ENCODE measurements around the gene TAS1R3.

Gene TAS1R3

DNA sequence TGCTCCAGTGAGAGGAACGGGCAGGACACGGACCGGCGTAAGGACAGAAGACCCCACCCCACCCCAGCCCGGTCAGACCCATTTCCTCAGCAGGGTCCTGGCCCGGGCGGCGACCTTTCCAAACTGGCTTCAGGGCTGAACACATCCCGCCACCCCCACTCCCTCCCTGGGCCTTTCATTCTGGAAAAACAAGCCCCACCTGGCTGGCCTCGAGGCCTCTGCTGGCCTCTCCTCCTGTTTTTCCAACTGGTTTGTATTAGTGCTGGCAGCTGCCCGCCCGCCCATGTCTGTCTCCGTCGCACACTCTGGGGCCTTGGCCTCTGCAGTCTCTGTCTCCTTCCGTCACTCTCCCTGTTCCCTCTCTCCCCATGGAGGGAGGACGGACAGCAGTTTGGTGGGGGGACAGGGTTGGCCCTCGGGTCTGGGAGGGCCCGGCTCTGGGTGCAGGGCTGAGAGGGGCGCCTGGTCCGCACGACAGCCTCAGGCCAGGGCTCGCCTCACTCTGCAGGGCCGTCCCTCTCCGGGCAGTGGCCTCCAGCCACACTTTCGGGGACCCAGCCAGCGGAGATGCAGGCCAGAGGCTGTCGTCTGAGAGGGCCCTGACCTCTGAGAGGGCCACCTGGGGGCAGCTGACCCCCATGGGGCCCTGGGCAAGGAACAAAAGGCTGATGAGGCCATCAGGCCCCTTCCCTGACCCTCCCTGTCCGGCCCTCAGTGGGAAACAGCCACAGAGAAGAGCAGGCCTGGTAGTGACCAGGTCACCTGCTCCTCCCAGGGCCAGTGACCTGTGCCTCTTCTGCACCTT is 28.8 kb downstream of the TAS1R3 start:
- Histone ChIP-seq H3K79me1 (ENCODE audit: low read length) (no peaks in the 10 kb centered on the region), H3K4ac (ENCODE audit: low read depth, low read length) (no peak overlapping the region), H3K79me2 (ENCODE audit: control insufficient read depth, insufficient read depth, low read length) (no peaks in the 10 kb centered on the region), H3K4me2 (ENCODE audit: low read length) (no peak overlapping the region), H3K27me3 (ENCODE audit: insufficient read depth, low read length, poor library complexity) (peaks cover under 1% of the 10 kb centered on the region), H3K56ac (ENCODE audit: low read length) (peak overlapping the region; percentile 60), H3K36me3 (ENCODE audit: control insufficient read depth, insufficient read depth, low read length) (no peaks in the 10 kb centered on the region), H3K9ac (ENCODE audit: low read length) (no peak overlapping the region), H3K4me3 (ENCODE audit: low read length) (no peak overlapping the region), H3K18ac (ENCODE audit: low read length) (no peak overlapping the region), H4K8ac (ENCODE audit: low read depth, low read length) (no peak overlapping the region), H4K5ac (ENCODE audit: low read length) (no peak overlapping the region), H2BK120ac (ENCODE audit: low read depth, low read length) (no peak overlapping the region), H2BK15ac (replicated peaks; ENCODE audit: low read depth) (no peak overlapping the region), H3K4me1 (ENCODE audit: control insufficient read depth, low read depth, low read length) (peaks cover 3% of the 10 kb centered on the region), H3K27ac (ENCODE audit: low read depth, low read length) (peak overlapping the region; percentile 34), H3K23ac (ENCODE audit: low read length) (no peak overlapping the region), H2BK5ac (ENCODE audit: low read length) (no peak overlapping the region), H2AK5ac (ENCODE audit: low read length) (no peak overlapping the region)
- no peak for DNase-seq
- no CpG with 5 or more reads among the region's 28 CpGs for WGBS (ENCODE audit: extremely low coverage, insufficient coverage, low lambda C conversion rate)

DNA sequence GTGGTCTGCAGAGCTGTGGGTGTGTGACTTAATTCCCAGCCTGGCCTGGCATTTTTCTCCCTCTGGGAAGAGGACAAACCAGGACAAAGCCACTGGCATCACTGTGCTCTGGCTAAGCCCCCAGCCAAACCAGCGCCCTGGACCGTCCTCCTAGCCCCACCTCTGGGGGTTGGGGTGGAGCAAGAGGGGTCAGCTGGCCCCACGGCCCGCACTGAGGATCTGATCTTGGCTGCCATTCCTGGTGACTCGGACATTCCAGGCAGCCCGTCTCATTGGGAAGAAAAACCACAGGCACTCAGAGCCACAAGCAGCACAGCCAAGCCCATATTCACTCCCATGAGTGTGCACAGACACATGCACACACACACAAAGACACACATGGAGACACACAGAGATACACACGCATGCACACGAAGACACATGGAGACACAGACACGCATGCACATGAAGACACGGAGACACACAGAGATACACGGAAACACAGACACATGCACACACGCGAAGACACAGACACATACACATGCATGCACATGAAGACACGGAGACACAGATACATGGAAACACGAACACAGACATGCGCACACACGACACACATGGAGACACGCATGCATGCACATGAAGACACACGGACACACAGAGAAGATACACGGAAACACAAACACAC is 29.6 kb downstream of the TAS1R3 start:
- no CpG with 5 or more reads among the region's 20 CpGs for WGBS (ENCODE audit: extremely low coverage, insufficient coverage, low lambda C conversion rate)
- peak; percentile 90 for DNase-seq
- no peaks in the 10 kb centered on the region for H3K36me3 ChIP-seq (ENCODE audit: control insufficient read depth, insufficient read depth, low read length)

DNA sequence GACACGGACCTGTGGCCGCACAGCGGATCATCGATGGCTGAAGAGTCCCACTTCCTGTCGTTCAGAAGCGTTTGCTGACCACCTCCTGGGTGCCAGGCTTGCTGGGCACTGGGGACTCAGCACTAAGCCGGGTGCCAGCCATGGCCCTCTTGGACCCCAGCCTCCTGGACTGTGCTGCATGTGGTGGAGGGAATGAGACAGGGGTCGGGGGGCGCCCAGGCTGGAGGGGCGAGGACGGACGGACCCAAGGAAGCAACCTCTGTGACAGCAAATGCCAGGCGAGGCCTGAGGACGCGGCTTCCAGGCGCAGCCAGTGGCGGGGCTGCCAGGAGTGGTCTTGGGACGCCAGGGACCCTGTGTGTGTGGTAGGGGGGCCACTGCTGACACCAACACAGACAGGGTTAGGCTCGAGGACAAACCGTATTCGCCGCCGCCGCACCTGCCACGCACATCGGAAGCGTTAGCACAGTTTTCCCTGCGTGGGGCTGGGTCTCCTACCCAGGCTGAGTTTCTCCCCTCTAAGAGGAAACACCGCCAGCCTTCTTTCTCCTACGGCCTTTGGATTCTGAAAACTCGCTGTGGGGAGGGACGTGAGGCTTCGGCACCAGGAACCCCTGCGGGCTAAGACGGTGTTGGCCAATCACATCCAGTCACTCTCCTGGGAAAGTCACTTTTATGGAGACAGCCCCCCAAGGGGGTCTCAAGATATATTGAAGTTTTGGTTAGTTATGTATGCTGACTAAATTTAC is 30.3 kb downstream of the TAS1R3 start:
- peaks cover 3% of the 10 kb centered on the region for H3K4me1 ChIP-seq (ENCODE audit: control insufficient read depth, low read depth, low read length)
- no peaks in the 10 kb centered on the region for H3K27me3 ChIP-seq (ENCODE audit: insufficient read depth, low read length, poor library complexity)
- H3K4me3 ChIP-seq (ENCODE audit: low read length) = no peak overlapping the region
- H3K4ac ChIP-seq (ENCODE audit: low read depth, low read length) = no peak overlapping the region
- H2BK5ac ChIP-seq (ENCODE audit: low read length) = no peak overlapping the region
- no peak overlapping the region for H3K56ac ChIP-seq (ENCODE audit: low read length)
- H3K36me3 ChIP-seq (ENCODE audit: control insufficient read depth, insufficient read depth, low read length) = no peaks in the 10 kb centered on the region
- H3K4me2 ChIP-seq (ENCODE audit: low read length) = no peak overlapping the region
- no peak overlapping the region for H2AK5ac ChIP-seq (ENCODE audit: low read length)
- no peak overlapping the region for H4K8ac ChIP-seq (ENCODE audit: low read depth, low read length)
- no peak overlapping the region for H3K9ac ChIP-seq (ENCODE audit: low read length)
- WGBS (ENCODE audit: extremely low coverage, insufficient coverage, low lambda C conversion rate) = no CpG with 5 or more reads among the region's 35 CpGs
- no peak overlapping the region for H3K18ac ChIP-seq (ENCODE audit: low read length)
- no peaks in the 10 kb centered on the region for H3K79me1 ChIP-seq (ENCODE audit: low read length)
- H2BK120ac ChIP-seq (ENCODE audit: low read depth, low read length) = no peak overlapping the region
- no peak overlapping the region for H2BK15ac ChIP-seq (replicated peaks; ENCODE audit: low read depth)
- no peak overlapping the region for H3K27ac ChIP-seq (ENCODE audit: low read depth, low read length)
- H3K79me2 ChIP-seq (ENCODE audit: control insufficient read depth, insufficient read depth, low read length) = no peaks in the 10 kb centered on the region
- no peak overlapping the region for H4K5ac ChIP-seq (ENCODE audit: low read length)
- DNase-seq = no peak
- H3K23ac ChIP-seq (ENCODE audit: low read length) = no peak overlapping the region

More for the DNA sequence above, 29.6 kb downstream of the TAS1R3 start:
- Histone ChIP-seq H3K4me3 (ENCODE audit: low read length) (no peak overlapping the region), H3K27me3 (ENCODE audit: insufficient read depth, low read length, poor library complexity) (no peaks in the 10 kb centered on the region), H3K79me1 (ENCODE audit: low read length) (no peaks in the 10 kb centered on the region), H2BK5ac (ENCODE audit: low read length) (no peak overlapping the region), H3K18ac (ENCODE audit: low read length) (no peak overlapping the region), H2AK5ac (ENCODE audit: low read length) (peak overlapping the region; percentile 32), H3K56ac (ENCODE audit: low read length) (peak overlapping the region; percentile 7), H4K5ac (ENCODE audit: low read length) (no peak overlapping the region), H2BK15ac (replicated peaks; ENCODE audit: low read depth) (no peak overlapping the region), H3K27ac (ENCODE audit: low read depth, low read length) (no peak overlapping the region), H3K79me2 (ENCODE audit: control insufficient read depth, insufficient read depth, low read length) (no peaks in the 10 kb centered on the region), H3K23ac (ENCODE audit: low read length) (no peak overlapping the region), H2BK120ac (ENCODE audit: low read depth, low read length) (no peak overlapping the region), H3K4me1 (ENCODE audit: control insufficient read depth, low read depth, low read length) (peaks cover 3% of the 10 kb centered on the region), H3K4ac (ENCODE audit: low read depth, low read length) (no peak overlapping the region), H3K9ac (ENCODE audit: low read length) (no peak overlapping the region), H3K4me2 (ENCODE audit: low read length) (no peak overlapping the region), H4K8ac (ENCODE audit: low read depth, low read length) (no peak overlapping the region)

DNA sequence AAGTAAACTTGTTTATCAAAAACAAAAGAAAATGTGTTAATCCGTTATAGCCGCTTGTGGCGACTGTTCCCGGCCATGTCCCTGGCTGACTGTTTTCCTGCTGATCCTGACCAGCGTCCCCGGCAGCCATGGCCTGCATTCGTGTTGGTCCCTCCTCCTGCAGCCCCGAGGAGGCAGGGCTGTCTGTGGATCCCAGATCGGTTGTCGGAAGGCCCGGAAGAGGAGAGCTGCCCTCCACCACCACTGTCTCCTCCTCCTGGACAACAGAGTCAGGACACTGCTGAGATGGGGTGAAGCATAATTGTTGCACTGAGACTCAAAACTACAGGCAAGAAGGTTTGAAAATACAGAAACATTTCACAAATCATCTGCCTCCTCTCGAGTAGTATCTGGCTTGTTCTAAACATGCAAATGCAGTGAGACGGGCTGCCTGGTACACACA is 30.9 kb downstream of the TAS1R3 start:
- Histone ChIP-seq H3K9ac (ENCODE audit: low read length) (peak overlapping the region; percentile 27), H3K79me2 (ENCODE audit: control insufficient read depth, insufficient read depth, low read length) (no peaks in the 10 kb centered on the region), H2BK5ac (ENCODE audit: low read length) (no peak overlapping the region), H3K36me3 (ENCODE audit: control insufficient read depth, insufficient read depth, low read length) (no peaks in the 10 kb centered on the region), H3K56ac (ENCODE audit: low read length) (no peak overlapping the region), H4K5ac (ENCODE audit: low read length) (no peak overlapping the region), H3K23ac (ENCODE audit: low read length) (no peak overlapping the region), H3K4me1 (ENCODE audit: control insufficient read depth, low read depth, low read length) (peaks cover 3% of the 10 kb centered on the region), H2AK5ac (ENCODE audit: low read length) (no peak overlapping the region), H4K8ac (ENCODE audit: low read depth, low read length) (no peak overlapping the region), H2BK15ac (replicated peaks; ENCODE audit: low read depth) (no peak overlapping the region), H3K79me1 (ENCODE audit: low read length) (no peaks in the 10 kb centered on the region), H2BK120ac (ENCODE audit: low read depth, low read length) (no peak overlapping the region), H3K18ac (ENCODE audit: low read length) (no peak overlapping the region), H3K4me2 (ENCODE audit: low read length) (no peak overlapping the region), H3K27ac (ENCODE audit: low read depth, low read length) (no peak overlapping the region), H3K4ac (ENCODE audit: low read depth, low read length) (no peak overlapping the region), H3K4me3 (ENCODE audit: low read length) (no peak overlapping the region), H3K27me3 (ENCODE audit: insufficient read depth, low read length, poor library complexity) (no peaks in the 10 kb centered on the region)
- WGBS (ENCODE audit: extremely low coverage, insufficient coverage, low lambda C conversion rate) = no CpG with 5 or more reads among the region's 13 CpGs
- peak; percentile 84 for DNase-seq

DNA sequence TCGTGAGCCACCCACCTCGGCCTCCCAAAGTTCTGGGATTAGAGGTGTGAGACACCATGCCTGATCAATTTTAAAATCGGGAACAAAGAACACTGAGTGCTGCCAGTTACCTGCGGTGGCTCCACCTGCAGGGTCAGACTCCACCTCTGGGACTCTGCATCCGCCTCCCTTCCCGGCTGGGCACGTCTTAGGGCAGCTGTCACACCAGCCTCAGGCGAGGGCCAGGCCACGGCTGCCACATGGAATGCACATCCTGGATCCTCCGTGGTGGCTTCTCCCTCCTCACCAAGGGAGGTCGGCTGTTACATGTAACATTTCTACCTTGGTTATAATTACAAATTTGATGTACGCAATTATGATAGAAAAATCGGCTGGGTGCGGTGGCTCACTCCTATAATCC is 33.2 kb downstream of the TAS1R3 start:
- Histone ChIP-seq H3K79me1 (ENCODE audit: low read length) (no peaks in the 10 kb centered on the region), H3K4me1 (ENCODE audit: control insufficient read depth, low read depth, low read length) (peaks cover 3% of the 10 kb centered on the region), H4K8ac (ENCODE audit: low read depth, low read length) (no peak overlapping the region), H2BK120ac (ENCODE audit: low read depth, low read length) (no peak overlapping the region), H3K4me2 (ENCODE audit: low read length) (no peak overlapping the region), H3K18ac (ENCODE audit: low read length) (no peak overlapping the region), H2BK15ac (replicated peaks; ENCODE audit: low read depth) (no peak overlapping the region), H3K79me2 (ENCODE audit: control insufficient read depth, insufficient read depth, low read length) (no peaks in the 10 kb centered on the region), H3K27ac (ENCODE audit: low read depth, low read length) (no peak overlapping the region), H4K5ac (ENCODE audit: low read length) (no peak overlapping the region), H3K4ac (ENCODE audit: low read depth, low read length) (no peak overlapping the region), H3K56ac (ENCODE audit: low read length) (no peak overlapping the region), H3K4me3 (ENCODE audit: low read length) (no peak overlapping the region), H3K9ac (ENCODE audit: low read length) (no peak overlapping the region), H2AK5ac (ENCODE audit: low read length) (no peak overlapping the region), H3K23ac (ENCODE audit: low read length) (no peak overlapping the region), H2BK5ac (ENCODE audit: low read length) (no peak overlapping the region), H3K27me3 (ENCODE audit: insufficient read depth, low read length, poor library complexity) (no peaks in the 10 kb centered on the region), H3K36me3 (ENCODE audit: control insufficient read depth, insufficient read depth, low read length) (no peaks in the 10 kb centered on the region)
- no CpG with 5 or more reads among the region's 14 CpGs for WGBS (ENCODE audit: extremely low coverage, insufficient coverage, low lambda C conversion rate)
- no peak for DNase-seq
